RPMI8226 (cell line): ENCODE data around the gene CACNA1E.

Experiments
- DNase-seq: peaks from one replicate; pipeline ENCODE4 v3.0.0-alpha.2; 2015

The CACNA1E gene

DNA sequence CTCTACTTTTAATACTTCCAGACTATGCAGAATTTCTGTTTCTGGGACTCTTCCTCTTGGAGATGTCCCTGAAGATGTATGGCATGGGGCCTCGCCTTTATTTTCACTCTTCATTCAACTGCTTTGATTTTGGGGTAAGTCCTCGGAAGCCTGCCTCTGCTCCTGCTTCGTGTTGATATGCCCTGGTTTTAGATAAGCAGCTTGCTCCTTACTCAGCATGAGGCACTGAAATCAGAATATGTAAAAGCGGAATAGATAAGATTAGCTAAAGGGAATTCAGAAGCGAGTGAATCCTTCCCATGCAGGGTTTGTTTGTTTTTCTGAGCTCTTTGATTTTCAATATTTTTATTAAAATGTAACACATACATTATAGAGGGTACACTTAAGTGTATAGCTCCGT is 234.7 kb downstream of the CACNA1E start:
- no peak for DNase-seq

DNA sequence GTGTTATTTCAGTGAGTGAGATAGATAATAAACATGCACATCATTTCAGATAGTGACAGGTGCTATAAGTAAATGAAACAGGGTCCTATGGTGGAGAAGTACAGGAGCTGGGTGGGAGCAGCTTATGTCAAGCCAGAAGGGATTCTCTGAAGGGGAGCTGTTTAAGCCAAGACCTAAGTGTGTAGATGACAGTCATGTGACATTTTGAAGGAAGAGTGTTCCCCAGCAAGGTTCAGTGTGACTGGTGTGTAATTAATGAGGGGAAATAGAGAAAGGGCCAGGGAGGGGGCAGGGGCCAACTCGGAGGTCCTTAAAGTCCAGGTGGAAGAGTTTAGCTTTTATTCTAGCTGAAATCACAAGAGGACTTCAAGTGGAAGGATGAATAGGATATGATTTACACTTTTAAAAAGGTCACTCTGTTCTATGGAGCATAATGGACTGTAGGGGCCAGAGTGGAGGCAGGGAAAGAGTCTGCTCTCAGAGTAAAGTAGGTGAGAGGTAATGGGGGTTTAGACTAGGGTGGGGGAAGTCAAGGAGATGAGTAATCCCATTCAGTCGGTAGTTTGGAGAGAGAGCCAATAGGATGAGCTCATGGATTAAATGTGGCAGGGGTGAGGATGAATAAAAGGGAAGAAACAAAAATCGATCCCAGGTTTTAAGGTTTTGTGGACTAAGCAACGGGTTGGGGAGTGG is 243.1 kb downstream of the CACNA1E start:
- DNase-seq: no peak

DNA sequence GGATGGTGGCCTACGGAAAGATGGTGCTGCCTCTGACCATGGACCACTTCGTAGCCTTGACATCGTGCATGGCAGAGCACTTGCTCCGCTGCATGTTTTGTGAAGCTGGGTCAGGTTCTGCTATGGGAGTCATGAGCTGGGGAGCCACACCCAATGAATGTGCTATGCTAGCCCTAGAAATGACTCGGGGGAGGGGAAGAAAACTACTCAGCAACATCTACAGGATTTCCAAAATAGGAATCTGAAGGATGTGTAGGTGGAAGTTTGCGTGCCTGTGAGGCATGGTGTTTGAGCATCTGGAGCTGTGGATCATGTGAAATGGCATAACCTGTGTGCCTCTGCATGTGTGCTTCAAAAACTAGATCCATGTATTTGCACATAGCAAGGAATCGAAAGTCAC is 247.3 kb downstream of the CACNA1E start:
- no peak for DNase-seq

DNA sequence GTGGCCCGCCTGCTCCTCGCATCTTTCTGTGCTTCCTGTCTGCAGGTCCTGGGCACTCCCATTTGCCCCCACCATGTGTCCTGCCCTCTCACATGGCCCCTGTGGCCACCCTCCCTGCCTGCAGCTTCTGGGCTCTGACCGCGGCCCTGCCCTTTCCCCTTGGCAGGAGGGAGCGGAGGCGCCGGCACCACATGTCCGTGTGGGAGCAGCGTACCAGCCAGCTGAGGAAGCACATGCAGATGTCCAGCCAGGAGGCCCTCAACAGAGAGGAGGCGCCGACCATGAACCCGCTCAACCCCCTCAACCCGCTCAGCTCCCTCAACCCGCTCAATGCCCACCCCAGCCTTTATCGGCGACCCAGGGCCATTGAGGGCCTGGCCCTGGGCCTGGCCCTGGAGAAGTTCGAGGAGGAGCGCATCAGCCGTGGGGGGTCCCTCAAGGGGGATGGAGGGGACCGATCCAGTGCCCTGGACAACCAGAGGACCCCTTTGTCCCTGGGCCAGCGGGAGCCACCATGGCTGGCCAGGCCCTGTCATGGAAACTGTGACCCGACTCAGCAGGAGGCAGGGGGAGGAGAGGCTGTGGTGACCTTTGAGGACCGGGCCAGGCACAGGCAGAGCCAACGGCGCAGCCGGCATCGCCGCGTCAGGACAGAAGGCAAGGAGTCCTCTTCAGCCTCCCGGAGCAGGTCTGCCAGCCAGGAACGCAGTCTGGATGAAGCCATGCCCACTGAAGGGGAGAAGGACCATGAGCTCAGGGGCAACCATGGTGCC is 249.1 kb downstream of the CACNA1E start:
- DNase-seq: no peak

DNA sequence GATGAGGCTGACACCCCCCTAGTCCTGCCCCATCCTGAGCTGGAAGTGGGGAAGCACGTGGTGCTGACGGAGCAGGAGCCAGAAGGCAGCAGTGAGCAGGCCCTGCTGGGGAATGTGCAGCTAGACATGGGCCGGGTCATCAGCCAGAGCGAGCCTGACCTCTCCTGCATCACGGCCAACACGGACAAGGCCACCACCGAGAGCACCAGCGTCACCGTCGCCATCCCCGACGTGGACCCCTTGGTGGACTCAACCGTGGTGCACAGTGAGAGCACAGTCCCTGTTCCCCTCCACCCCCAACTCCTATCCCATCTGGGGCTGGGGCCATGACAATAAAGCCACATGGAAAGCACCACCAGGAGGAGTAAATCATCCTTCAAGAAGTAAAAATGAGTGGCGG is 250.2 kb downstream of the CACNA1E start:
- no peak for DNase-seq

DNA sequence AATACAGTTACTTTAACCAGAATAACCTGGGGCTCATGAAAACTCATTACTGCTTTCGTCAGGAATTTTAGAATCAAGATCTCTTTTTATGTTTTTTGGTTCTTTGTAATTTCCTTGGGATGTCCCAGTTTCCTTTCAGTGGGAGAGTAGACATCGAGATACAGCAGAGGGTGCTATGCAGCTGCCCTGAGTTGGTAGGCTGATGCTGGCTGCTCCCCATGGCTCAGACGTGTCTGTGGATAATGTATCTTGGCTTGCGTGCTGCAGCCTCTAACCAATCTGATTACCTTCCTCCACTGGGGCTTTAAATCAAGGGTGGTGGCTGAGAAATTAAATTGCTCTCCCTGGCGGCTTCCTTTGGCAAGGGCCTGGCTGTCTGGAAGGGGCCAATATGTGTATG is 253.7 kb downstream of the CACNA1E start:
- DNase-seq: no peak

DNA sequence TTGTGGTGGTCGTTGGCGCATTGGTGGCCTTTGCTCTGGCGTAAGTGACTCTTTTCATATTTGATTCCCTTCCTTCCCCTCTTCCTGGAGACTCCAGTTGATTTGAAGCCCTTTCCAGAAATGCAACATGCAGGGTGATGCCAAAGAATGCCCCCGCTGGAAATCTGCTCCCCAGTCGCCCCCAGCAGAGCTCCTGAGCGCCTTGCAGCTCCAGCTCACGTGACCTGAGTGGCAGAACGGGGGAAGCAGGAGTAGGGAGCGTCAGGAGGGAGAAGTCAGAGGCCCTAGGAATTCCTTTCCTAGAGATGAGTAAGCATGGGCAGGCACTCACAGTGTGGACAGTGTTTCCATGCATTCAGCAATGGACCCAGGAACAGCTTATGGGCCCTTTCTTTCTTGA is 255.9 kb downstream of the CACNA1E start:
- no peak for DNase-seq

DNA sequence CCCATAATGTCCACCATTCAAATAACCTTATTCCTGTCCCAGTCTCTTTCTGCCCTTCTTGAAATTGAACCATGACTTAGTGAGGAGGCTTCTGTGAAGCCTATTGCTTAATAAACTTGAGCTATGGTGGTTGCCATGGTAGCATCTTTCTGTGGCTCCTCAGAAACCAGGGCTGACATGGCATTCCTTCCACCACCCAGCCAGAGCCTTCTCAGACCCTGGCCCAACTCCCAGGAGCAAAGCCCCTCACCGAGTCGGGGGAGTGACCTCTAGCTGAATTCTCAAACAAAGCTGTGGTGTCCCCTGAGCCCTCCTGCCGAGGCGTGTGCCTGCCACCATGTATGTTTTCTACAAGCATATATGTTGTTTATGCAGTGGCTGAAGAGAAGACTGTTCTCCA is 259.1 kb downstream of the CACNA1E start:
- DNase-seq: no peak

DNA sequence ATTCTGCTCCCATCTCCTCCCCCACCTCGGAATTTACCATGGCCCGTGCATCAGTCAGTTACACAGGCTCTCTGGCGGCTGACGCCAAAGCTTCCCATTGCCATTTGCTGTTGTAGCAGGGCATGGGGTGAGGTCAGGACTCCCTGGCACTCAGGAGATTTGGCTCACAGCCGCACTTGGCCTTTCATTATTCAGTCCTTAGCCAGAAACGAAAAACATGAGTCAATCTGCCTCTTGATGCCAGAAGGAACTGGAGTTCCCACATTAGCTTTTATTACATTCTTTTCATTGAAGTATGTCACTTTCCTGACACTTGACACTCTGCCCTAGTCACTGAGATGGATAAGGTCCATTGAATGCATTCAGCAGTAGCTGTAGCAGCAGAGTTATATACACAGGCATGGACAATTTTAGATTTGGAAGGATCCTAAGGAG is 260.6 kb downstream of the CACNA1E start:
- no peak for DNase-seq

DNA sequence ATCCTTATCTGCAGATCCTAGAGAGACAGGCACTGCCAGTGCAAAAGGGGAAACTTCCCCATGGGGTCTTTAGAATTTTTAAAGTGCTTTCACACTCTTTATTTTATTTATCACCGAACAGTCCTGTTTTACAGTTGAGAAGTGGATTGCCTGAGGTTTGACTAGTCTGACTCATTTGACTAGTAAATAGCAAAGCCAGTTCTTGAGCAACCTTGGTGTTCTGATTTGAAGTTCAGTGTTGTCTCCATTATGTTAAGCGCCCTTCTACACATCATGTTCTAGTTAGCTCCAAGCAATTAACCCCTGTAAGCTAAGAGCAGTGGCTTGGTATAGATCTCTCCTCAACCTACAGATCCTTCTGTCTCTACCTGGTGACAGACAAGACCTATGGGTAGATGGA is 262.9 kb downstream of the CACNA1E start:
- DNase-seq: no peak

DNA sequence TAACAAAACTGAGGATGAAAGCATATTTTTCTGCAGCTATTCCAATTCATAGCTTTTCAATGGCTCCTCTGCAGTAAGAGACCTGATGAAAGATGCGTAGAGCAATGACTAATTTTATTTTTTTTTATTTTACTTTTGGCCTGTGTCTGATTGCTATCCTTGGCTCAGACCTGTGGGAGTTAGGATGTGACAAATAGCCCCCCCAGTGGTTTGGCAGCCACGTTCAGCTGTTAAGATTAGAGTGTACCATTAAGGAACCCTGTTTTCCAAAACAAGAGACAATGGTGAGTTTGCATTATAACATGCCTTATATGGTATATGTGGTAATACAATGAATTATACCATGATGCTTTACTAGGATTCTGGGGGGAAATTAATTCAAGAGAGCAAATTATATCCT is 264.7 kb downstream of the CACNA1E start:
- DNase-seq: no peak

DNA sequence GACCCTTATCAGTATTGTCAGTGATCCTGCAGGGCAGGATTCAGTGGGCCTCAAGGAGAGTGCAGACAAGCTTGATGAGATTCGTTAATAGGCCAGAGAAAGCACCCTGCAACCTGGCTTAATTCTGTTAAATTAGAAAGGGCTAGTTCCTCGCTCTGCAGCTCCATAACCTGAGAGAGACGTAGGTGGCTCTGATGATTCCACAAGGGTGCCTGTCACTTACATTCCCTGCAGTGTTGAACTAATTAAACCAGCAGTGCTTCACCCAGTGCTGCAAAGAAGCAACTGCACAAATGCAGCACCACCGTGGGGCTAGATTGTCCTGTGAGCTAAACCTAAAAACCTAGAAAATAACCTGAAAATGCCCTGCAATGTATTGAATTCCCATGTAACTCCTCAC is 270.8 kb downstream of the CACNA1E start:
- no peak for DNase-seq

DNA sequence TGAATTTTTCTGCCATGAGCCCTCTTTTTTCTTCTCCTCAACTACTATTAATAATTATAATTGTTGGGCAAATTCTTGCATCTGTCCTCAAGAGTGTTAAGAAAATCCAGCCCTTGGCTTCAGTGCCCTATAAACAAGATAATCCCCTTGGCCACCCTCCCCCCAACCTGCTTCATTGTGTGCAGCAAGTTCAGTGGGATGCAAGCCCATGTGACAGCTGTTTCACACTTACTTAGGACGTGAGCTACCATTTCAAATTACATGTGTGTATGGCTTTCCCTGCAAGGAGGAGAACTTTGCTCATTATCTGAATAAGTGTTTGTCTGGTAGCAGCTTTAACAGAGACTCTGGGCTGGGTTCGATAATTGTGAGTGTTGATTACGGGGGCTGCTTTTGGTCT is 276.2 kb downstream of the CACNA1E start:
- DNase-seq: no peak

DNA sequence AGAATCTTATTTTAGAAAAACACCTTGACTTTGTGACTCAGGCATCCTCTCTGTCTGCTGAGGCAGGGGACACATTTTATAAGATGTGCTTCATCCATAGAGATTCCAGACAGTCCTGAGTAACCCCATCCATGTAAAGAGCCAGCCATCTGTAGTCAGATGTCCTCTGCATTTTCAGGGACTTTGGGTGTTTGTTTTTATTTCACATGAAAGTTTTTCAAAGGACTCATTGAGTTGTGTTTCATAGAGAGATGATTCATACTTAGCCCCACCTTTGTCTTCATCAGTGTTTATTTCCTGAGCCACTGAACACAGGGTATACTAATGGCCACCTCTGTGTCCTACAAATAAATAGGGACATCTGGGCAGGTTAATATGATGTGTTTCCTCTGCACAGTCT is 280.4 kb downstream of the CACNA1E start:
- DNase-seq: no peak

DNA sequence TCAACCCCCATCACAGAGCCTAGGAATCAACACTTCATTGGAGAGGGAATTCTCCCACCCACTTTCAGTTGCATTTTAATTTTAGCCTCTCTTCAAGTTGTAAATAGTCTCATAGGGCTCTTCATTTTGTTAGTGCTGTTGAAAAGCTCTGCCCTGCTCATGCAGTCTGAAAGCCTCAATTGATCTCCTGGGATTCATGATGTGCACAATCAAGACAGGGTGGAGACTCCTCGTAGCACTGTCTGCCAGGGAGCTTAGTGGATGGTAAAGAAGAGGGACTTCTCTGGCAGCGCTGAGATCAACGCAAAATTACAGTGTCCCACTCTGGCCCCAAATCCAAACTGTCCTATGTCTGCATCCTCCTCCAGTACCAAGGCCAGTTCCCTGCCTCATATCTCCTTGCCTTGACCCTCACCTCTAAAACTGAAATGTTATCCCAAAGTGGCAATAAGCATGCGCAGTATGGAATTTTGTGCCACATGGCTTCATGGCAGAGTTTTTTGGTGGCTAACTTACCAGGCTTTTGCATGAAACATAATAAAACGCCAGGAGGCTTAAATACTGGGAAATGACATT is 282.2 kb downstream of the CACNA1E start:
- DNase-seq: no peak

DNA sequence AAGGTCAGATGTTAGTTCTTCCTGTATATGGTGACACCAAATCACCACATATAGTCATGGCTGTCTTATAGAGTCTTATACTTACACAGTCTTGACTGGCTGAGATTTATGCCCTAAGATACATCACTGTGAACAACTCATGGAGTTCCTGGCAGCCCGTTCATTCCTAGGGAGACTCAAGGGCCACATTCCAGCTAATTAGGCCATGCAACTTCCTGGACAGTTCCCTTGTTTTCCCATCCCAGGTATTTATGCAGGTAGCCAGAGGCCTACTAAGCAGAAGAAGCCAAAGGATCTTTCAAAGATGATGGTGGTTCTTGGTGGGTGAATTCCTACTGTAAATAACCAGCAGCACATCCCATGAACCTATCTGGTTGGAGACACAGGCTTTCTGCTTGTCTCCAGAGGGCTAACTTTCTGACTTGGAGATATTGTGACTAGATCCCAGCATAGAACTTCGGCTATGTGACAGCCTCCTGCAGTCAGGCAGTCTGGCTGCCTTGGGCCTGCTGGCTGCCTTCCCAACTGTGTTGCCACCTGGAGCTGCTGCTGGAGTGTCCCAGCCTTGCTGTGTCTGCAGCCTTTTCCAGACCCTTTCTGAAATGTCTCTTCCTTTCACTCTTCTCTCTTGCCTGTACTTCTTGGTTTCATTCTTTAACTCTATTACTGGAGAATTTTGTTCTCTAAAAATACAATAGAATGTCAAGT is 283.8 kb downstream of the CACNA1E start:
- no peak for DNase-seq

DNA sequence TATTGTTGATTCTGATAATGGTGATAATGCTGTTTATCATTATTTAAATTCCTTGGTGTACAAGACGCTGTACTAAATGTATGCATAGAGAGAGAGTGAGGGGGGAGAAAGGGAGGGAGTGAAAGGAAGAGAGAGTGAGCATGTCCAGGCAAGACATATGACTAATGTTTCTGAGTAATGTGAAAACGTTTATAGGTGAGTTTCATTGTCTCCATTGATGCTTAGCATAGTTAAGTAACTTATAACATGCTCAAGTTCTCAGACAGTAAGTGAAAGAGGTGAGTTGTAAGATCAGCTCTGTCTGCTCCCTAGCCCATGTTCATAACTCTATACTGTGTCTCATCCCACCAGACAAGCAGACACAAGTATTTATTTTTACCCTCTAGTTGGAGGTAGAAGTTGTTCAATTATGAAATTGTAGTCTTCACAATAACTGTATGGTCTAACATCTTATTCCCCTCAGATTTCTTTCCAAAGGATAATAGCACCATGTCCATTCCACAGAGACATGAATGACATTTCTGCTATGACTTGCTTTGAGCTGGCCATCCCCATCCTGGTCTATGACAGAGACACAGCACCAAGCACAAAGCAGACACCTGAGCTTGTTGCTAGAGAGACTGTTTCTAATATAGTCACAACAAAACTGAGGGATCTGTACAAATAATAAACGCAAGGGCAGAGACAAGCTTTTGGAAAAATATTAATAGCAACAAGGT is 285.1 kb downstream of the CACNA1E start:
- no peak for DNase-seq

DNA sequence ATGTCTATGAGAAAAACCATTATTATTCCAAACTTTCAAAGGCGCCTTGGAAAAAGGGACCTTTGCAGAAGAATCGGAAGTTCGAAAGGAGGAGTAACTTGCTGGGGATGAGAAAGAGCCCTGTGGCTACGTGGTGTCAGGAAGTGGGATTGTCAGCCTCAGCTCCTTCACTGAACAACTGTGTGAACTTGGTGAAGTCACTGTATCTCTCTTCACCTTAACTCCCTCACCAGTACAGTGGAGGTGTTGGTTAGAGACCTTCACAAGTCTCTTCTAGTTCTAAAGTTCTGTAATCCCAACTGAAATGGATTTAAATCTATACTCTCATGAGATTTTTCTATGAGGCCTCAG is 285.6 kb downstream of the CACNA1E start:
- DNase-seq: no peak

DNA sequence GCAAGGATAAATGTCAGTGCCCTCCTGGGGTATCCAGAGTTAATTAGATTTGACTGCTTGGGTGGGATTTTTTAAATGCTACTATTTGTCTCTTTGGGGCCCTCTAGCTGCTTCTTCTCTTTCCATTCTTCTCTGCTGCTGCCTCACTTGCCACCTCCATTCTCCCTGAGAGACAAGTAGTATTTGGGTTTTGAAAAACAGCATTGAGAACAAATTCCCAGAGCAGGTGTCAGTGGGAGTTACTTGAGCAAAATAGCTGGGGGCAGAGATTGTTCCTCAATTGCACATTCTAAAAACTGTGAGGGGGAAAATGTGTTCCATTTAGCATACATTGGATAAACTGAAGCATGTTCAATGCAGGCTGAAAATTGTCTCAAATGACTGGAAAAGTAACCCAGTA is 286.5 kb downstream of the CACNA1E start:
- DNase-seq: no peak

DNA sequence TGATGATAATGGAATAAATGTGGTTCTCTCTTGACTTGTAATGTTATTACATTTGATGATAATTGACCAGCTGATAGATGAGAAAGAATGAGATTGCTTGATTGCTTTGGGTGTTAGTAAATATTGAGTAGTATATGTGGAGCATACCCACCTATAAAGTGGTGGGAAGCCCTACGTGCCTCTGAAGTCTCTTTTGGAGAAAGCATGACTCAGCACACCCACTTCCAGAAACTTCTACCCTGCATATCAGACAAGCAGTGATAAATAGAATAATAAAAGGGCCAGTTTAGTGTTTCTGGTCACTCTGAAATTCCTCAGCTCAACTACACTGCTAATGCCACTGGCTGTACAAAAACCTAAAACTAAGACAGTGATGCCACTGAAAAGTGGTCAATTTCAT is 289.4 kb downstream of the CACNA1E start:
- no peak for DNase-seq

DNA sequence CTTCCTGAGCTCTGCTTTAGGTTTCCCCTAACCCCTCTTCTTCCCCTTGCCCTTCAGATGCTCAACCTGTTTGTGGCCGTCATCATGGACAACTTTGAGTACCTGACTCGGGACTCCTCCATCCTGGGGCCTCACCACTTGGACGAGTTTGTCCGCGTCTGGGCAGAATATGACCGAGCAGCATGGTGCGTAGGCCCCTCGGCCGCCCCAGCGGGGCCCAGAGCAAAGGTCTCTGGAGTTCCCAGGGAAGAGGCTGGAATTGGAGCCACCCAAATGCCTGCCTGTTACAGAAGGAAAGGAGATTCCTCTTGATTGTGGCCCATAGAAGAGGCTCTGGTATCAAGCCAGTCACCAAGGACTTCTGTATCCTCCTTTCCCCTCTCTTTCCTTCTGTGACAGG is 292.7 kb downstream of the CACNA1E start:
- DNase-seq: no peak

DNA sequence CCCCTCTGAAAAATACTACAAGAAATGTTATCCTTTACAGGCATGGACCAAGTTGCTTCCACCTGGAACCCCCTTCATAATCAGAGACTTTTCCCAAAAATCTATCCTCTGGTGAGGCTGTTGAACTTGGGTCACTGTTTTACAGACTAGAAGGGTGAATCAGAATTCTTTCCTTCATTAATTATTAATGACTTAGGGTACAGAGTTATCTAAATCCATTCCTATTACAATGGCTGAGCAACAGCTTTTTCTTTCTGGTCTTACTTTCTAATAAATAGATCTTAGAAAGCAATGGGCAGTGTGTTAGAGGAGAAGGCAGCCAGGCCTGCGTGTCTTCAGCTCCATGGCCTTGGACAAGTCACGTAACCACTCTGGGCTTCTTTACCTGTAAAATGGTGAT is 294.0 kb downstream of the CACNA1E start:
- DNase-seq: no peak

DNA sequence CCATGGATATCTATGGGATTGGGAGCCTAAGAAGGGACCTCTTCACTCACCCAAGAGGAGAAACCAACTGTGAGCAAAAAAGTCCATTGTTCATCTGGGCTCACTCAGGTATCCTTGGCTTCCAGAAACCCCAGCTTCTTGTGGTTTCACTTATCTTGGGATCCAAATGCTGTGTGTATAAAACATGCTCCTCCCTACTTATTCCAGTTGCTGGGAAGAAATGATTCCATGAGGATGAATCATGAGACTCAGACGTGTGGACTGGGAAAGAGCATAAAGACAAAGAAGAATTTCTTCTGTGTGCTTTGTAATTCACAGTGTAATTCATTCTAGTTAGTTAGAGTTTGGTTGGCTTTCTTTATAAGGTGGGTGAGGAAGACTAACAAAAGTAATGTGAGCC is 294.5 kb downstream of the CACNA1E start:
- no peak for DNase-seq
